OCI-LY7 (cell line): ENCODE results near the gene SAPCD1. TPM values are rescaled to one million over a fixed set of nuclear protein-coding genes. Genes with fewer than 3 reads are reported as not detected.

ENCODE experiments used
- BruUV-seq: library from RNA; stranded (reverse); fragments of 400-500 nt; replicated peaks from 2 replicates; lab custom pipeline; 2021; lab: Mats Ljungman, UMichigan
- CTCF ChIA-PET: fragments of 300-600 bp; sonication (Branson Sonifier 250); formaldehyde crosslinking; loops from one replicate; lab custom pipeline; 2022; ENCODE audit warnings: antibody characterized with exemption; ENCODE audit not compliant: unreplicated experiment; lab: Charles Lee
- POLR2A ChIA-PET: fragments of 300-600 bp; sonication (Branson Sonifier 250); formaldehyde crosslinking; loops from one replicate; lab custom pipeline; 2022; ENCODE audit warnings: antibody characterized with exemption; lab: Charles Lee
- DNase-seq: peaks from one replicate; pipeline ENCODE4 v3.0.0-alpha.2; 2015; ENCODE audit warnings: low spot score
- H2AFZ ChIP-seq: fragments of 200-600 bp; sonication (generic), shearing (Covaris generic); 2 replicates; pipeline ENCODE4 v1.6.1; 2014; ENCODE audit warnings: mild to moderate bottlenecking, antibody characterized with exemption, low read length, moderate library complexity
- H3K27ac ChIP-seq: fragments of 200-600 bp; sonication (generic); 2 replicates; pipeline ENCODE4 v1.5.1; 2014; ENCODE audit warnings: mixed run types, low read depth, mild to moderate bottlenecking, moderate library complexity, low read length, inconsistent platforms; ENCODE audit not compliant: poor library complexity, severe bottlenecking
- H3K36me3 ChIP-seq: fragments of 200-600 bp; sonication (generic); 2 replicates; pipeline ENCODE4 v1.6.1; 2014; ENCODE audit warnings: mild to moderate bottlenecking, antibody characterized with exemption, low read length, moderate library complexity, mixed read lengths; ENCODE audit not compliant: insufficient read depth
- H3K4me1 ChIP-seq: fragments of 200-600 bp; sonication (generic); 2 replicates; pipeline ENCODE4 v1.5.1; 2014; ENCODE audit warnings: mild to moderate bottlenecking, low read length; ENCODE audit not compliant: insufficient read depth, poor library complexity, severe bottlenecking
- H3K4me2 ChIP-seq: fragments of 200-600 bp; sonication (generic); 2 replicates; pipeline ENCODE4 v1.6.1; 2014; ENCODE audit warnings: mild to moderate bottlenecking, low read length
- H3K4me3 ChIP-seq: fragments of 200-600 bp; sonication (generic); 2 replicates; pipeline ENCODE4 v1.5.1; 2014; ENCODE audit warnings: mild to moderate bottlenecking, low read depth, low read length; ENCODE audit not compliant: poor library complexity, severe bottlenecking
- H3K79me2 ChIP-seq: fragments of 200-600 bp; sonication (generic); 2 replicates; pipeline ENCODE4 v1.6.1; 2016; ENCODE audit warnings: low read depth, mild to moderate bottlenecking, low read length, moderate library complexity, mixed read lengths; ENCODE audit not compliant: insufficient read depth
- H3K9me2 ChIP-seq: fragments of 200-600 bp; sonication (generic); 2 replicates; pipeline ENCODE4 v1.6.1; 2016; ENCODE audit warnings: mild to moderate bottlenecking, low read length, mixed read lengths; ENCODE audit not compliant: insufficient read depth
- H3K9me3 ChIP-seq: fragments of 200-600 bp; sonication (generic); 2 replicates; pipeline ENCODE4 v1.6.1; 2014; ENCODE audit warnings: mild to moderate bottlenecking, mixed run types, low read length, mixed read lengths
- H4K20me1 ChIP-seq: fragments of 200-600 bp; sonication (generic); 2 replicates; pipeline ENCODE4 v1.6.1; 2014; ENCODE audit warnings: mild to moderate bottlenecking, antibody characterized with exemption, low read length, moderate library complexity, mixed read lengths; ENCODE audit not compliant: insufficient read depth
- EZH2phosphoT487 ChIP-seq: fragments of 200-600 bp; sonication (generic); IDR thresholded peaks from 2 replicates; pipeline ENCODE4 v1.6.1; 2018; ENCODE audit warnings: low read depth, borderline replicate concordance, mild to moderate bottlenecking, mixed run types, antibody characterized with exemption, low read length, moderate library complexity, mixed read lengths
- intact Hi-C: fragments of 100-400 bp; cut with micrococcal nuclease; formaldehyde crosslinking; loops from one replicate; pipeline ENCODE4 v1.10.0; 2022; ENCODE audit not compliant: unreplicated experiment
- total RNA-seq, 2 experiments: library from RNA; depleted of rRNA in 1 of 2; stranded (reverse); fragments of >200 nt in 1 of 2; shearing (Covaris generic) in 1 of 2; gene quantifications; 2 replicates each; pipeline ENCODE4 v1.2.3, GENCODE V29; 2014 to 2022
- TF ChIP-seq, protein P1 (sequence below): fragments of 200-600 bp; sonication (generic); conservative IDR thresholded peaks from 2 replicates; pipeline ENCODE4 v1.5.1; 2014; ENCODE audit warnings: mild to moderate bottlenecking, antibody characterized with exemption, low read length, moderate library complexity, mixed read lengths

SAPCD1 gene
- total RNA-seq, 2 experiments from 2014 or later: 31.3 to 53.5 TPM

GRCh38 chr6:31734247-31734820, 28.1 kb upstream of the SAPCD1 start:
- no TSS peak for BruUV-seq
- no peak overlapping the region for H2AFZ ChIP-seq
- POLR2A ChIA-PET: interaction anchor here (1.2 to 7.1 kb wide), 4 partner anchors 35 to 97 kb away, joined by 3 to 43 read pairs (median 10); partner anchors contain the start of gene HSPA1B

DNA sequence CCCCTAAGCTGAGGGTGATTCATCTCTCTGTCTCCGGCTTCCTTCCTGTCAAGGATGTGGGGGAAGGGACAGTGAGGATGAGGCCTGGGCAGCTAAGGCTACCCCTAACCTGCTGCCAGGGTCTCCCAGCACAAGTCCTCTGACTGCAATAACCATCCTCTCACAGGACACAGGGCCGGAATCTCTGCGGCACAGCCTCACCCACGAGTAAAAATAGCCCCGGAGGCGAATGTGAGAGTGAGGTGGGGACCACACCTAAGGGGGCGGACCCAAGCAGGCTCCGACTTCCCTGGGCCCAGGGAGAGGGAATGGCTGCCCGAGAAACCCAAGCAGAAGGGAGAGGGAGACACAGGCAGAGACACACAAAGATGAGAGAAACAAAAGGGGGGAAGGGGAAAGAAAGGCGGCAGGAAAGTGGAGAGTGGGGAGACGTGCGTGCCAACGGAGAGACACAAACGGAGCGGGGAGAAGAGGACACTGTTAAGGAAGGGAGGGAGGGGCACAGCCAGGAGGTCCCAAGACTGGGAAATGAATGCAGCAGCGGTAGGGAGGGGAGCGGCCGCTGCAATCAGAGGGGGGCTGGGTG, 27.5 kb upstream of the SAPCD1 start:
- peaks cover 34% of the 10 kb centered on the region for H3K79me2 ChIP-seq
- intact Hi-C loops: no loop called here
- no peak overlapping the region for H2AFZ ChIP-seq
- H3K36me3 ChIP-seq: peaks cover 43% of the 10 kb centered on the region
- DNase-seq: peak; percentile 67
- peak overlapping the region; percentile 78 for H3K4me3 ChIP-seq
- ChIA-PET CTCF (no interaction called here), POLR2A (interaction anchor here (0.5 to 7.1 kb wide), 7 partner anchors 26 to 521 kb away, joined by 3 to 43 read pairs (median 4); partner anchors contain the start of gene HSPA1B)
- H3K9me2 ChIP-seq: no peaks in the 10 kb centered on the region
- peak overlapping the region; percentile 76 for H3K4me2 ChIP-seq
- H3K27ac ChIP-seq: peak overlapping the region; percentile 93
- peaks cover 53% of the 10 kb centered on the region for H3K4me1 ChIP-seq
- 0 out of 2 replicates have a peak, but pooled peaks cover 8% of the 10 kb centered on the region for H4K20me1 ChIP-seq
- no peak for TF ChIP-seq EZH2phosphoT487
- TF ChIP-seq, protein P1, sequence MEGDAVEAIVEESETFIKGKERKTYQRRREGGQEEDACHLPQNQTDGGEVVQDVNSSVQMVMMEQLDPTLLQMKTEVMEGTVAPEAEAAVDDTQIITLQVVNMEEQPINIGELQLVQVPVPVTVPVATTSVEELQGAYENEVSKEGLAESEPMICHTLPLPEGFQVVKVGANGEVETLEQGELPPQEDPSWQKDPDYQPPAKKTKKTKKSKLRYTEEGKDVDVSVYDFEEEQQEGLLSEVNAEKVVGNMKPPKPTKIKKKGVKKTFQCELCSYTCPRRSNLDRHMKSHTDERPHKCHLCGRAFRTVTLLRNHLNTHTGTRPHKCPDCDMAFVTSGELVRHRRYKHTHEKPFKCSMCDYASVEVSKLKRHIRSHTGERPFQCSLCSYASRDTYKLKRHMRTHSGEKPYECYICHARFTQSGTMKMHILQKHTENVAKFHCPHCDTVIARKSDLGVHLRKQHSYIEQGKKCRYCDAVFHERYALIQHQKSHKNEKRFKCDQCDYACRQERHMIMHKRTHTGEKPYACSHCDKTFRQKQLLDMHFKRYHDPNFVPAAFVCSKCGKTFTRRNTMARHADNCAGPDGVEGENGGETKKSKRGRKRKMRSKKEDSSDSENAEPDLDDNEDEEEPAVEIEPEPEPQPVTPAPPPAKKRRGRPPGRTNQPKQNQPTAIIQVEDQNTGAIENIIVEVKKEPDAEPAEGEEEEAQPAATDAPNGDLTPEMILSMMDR: no peak
- no TSS peak for BruUV-seq
- H3K9me3 ChIP-seq: no peaks in the 10 kb centered on the region

More at GRCh38 chr6:31734247-31734820, 28.1 kb upstream of the SAPCD1 start:
- no peaks in the 10 kb centered on the region for H3K9me2 ChIP-seq
- H3K79me2 ChIP-seq: peaks cover 34% of the 10 kb centered on the region
- no peaks in the 10 kb centered on the region for H3K9me3 ChIP-seq
- peaks cover 57% of the 10 kb centered on the region for H3K4me1 ChIP-seq
- H4K20me1 ChIP-seq: 0 out of 2 replicates have a peak, but pooled peaks cover 8% of the 10 kb centered on the region
- peak overlapping the region; percentile 93 for H3K27ac ChIP-seq
- peak overlapping the region; percentile 76 for H3K4me2 ChIP-seq
- H3K36me3 ChIP-seq: peaks cover 43% of the 10 kb centered on the region
- no peak for DNase-seq
- no peak for TF ChIP-seq EZH2phosphoT487
- TF ChIP-seq, protein P1: no peak
- CTCF ChIA-PET: no interaction called here
- H3K4me3 ChIP-seq: peak overlapping the region; percentile 78
- intact Hi-C loops: no loop called here
